K562 (cell line): ENCODE measurements around the gene MOB1A. TPM values are rescaled to one million over a fixed set of nuclear protein-coding genes. Genes with fewer than 3 reads are reported as not detected.

ENCODE experiments used
- BRD4 ChIP-seq: fragments of 200-600 bp; sonication (generic); IDR thresholded peaks from 2 replicates; pipeline ENCODE4 v1.6.1; 2017; ENCODE audit warnings: inconsistent platforms
- CXXC5 ChIP-seq: fragments of 250-450 bp; sonication (Bioruptor Pico); IDR thresholded peaks from 2 replicates; pipeline ENCODE4 v1.8.0; 2022; ENCODE audit warnings: inconsistent platforms, mild to moderate bottlenecking, moderate library complexity
- DACH1 ChIP-seq: fragments of 450-650 bp; IDR thresholded peaks from 2 replicates; pipeline ENCODE4 v1.6.1; 2018; ENCODE audit not compliant: partially characterized antibody
- FUS ChIP-seq: fragments of 200-400 bp; formaldehyde crosslinking; optimal IDR thresholded peaks from 2 replicates; pipeline ENCODE3; 2017; ENCODE audit warnings: low read depth, low read length
- HDAC8 ChIP-seq: fragments of 450-650 bp; IDR thresholded peaks from 2 replicates; pipeline ENCODE4 v1.6.1; 2016; ENCODE audit warnings: mild to moderate bottlenecking, missing genetic modification characterization, moderate library complexity, missing compliant biosample characterization
- JUN ChIP-seq, 2 experiments: sonication (generic) in 1 of 2; formaldehyde crosslinking in 1 of 2; IDR thresholded peaks; 2 replicates each; pipeline versions ENCODE4 v1.6.1 to v1.8.0; 2012 to 2022; ENCODE audit warnings: borderline replicate concordance in 2 of 2, mild to moderate bottlenecking in 2 of 2, improper control_type of control experiment in 1 of 2, low read depth in 1 of 2, low read length in 1 of 2, missing genetic modification reagents in 1 of 2
- KDM4B ChIP-seq, 2 experiments: fragments of 450-650 bp in 1 of 2; sonication (generic) in 1 of 2; IDR thresholded peaks; 2 replicates each; pipeline ENCODE4 v1.6.1; 2016 to 2017; ENCODE audit warnings: borderline replicate concordance in 2 of 2, antibody characterized with exemption in 1 of 2, low read depth in 1 of 2, mild to moderate bottlenecking in 1 of 2
- LCOR ChIP-seq: sonication (generic); formaldehyde crosslinking; IDR thresholded peaks from 2 replicates; pipeline ENCODE4 v1.8.0; 2022; ENCODE audit warnings: mild to moderate bottlenecking, missing genetic modification reagents
- MBD2 ChIP-seq: sonication (generic); IDR thresholded peaks from 2 replicates; pipeline ENCODE4 v1.6.1; 2016; ENCODE audit warnings: low read depth, borderline replicate concordance
- NONO ChIP-seq, 2 experiments: fragments of 200-400 bp in 1 of 2; fragments of 450-650 bp in 1 of 2; formaldehyde crosslinking in 1 of 2; IDR thresholded peaks; 2 replicates each; pipeline ENCODE4 v1.6.1; 2017; ENCODE audit warnings: low read depth in 2 of 2, mild to moderate bottlenecking in 2 of 2, moderate library complexity in 2 of 2, low read length in 1 of 2
- OTX1 ChIP-seq: fragments of 450-650 bp; formaldehyde crosslinking; IDR thresholded peaks from 2 replicates; pipeline ENCODE4 v1.4.0; 2022; ENCODE audit warnings: mild to moderate bottlenecking
- POLR2H ChIP-seq: IDR thresholded peaks from 2 replicates; pipeline ENCODE4 v1.6.1; 2016; ENCODE audit warnings: missing genetic modification characterization, low read depth, mild to moderate bottlenecking, control low read depth, missing compliant biosample characterization, moderate library complexity
- PRPF4 ChIP-seq: fragments of 200-400 bp; formaldehyde crosslinking; IDR thresholded peaks from one replicate; pipeline ENCODE4 v1.6.1; 2017; ENCODE audit warnings: low read length, low read depth, mild to moderate bottlenecking; ENCODE audit not compliant: insufficient read depth, poor library complexity, severe bottlenecking
- RB1 ChIP-seq: fragments of 450-650 bp; IDR thresholded peaks from 2 replicates; pipeline ENCODE4 v1.6.1; 2017; ENCODE audit warnings: low read depth, mild to moderate bottlenecking
- SMAD4 ChIP-seq: fragments of 250-450 bp; sonication (Bioruptor Pico); conservative IDR thresholded peaks from 2 replicates; pipeline ENCODE4 v1.8.0; 2021; ENCODE audit warnings: inconsistent platforms, mild to moderate bottlenecking, moderate library complexity
- SRSF7 ChIP-seq: fragments of 200-400 bp; formaldehyde crosslinking; optimal IDR thresholded peaks from 2 replicates; pipeline ENCODE3; 2017; ENCODE audit warnings: mild to moderate bottlenecking, low read depth, low read length
- SRSF9 ChIP-seq: fragments of 200-400 bp; formaldehyde crosslinking; IDR thresholded peaks from 2 replicates; pipeline ENCODE4 v1.6.1; 2017; ENCODE audit warnings: low read depth, low read length, borderline replicate concordance
- ZBTB17 ChIP-seq: fragments of 450-650 bp; formaldehyde crosslinking; IDR thresholded peaks from 2 replicates; pipeline ENCODE4 v1.4.0; 2020; ENCODE audit warnings: mild to moderate bottlenecking
- ZKSCAN8 ChIP-seq: fragments of 200-800 bp; sonication (Bioruptor generic); IDR thresholded peaks from 2 replicates; pipeline ENCODE4 v1.6.1; 2016; ENCODE audit warnings: missing genetic modification characterization, missing compliant biosample characterization
- ZNF134 ChIP-seq: fragments of 250-450 bp; sonication (Bioruptor Pico); conservative IDR thresholded peaks from 2 replicates; pipeline ENCODE4 v1.4.0; 2020
- ZNF24 ChIP-seq: fragments of 450-650 bp; IDR thresholded peaks from 2 replicates; pipeline ENCODE4 v1.6.1; 2016
- ZNF282 ChIP-seq: sonication (generic); formaldehyde crosslinking; IDR thresholded peaks from 2 replicates; pipeline ENCODE4 v1.8.1; 2023; ENCODE audit warnings: missing genetic modification reagents
- polyA plus RNA-seq, 8 experiments: library from polyadenylated mRNA; depleted of rRNA in 4 of 8; stranded (reverse) in 5 of 8; unstranded in 3 of 8; fragments of >200 nt; fragmentation: Nextera tagmentation in 2 of 8; fragmentation: Illumina TruSeq in 1 of 8; extraction: Ambion mirVana in 2 of 8; extraction: Trizol in 1 of 8; gene quantifications; 2 replicates each; pipeline versions ENCODE4 v1.2.1 to v1.2.3, GENCODE V29; 2011 to 2014; ENCODE audit warnings: inconsistent platforms in 1 of 8, missing spikeins in 1 of 8
- total RNA-seq, 7 experiments: library from RNA; depleted of rRNA in 6 of 7; stranded (reverse); fragments of >200 nt in 6 of 7; fragmentation: Illumina TruSeq in 2 of 7; extraction: Trizol in 2 of 7; gene quantifications; 2 replicates each; pipeline versions ENCODE4 v1.2.1 to v1.2.3, GENCODE V29; 2011 to 2021; ENCODE audit warnings: low replicate concordance in 1 of 7
- TF ChIP-seq, protein P1 (sequence below): fragments of 250-450 bp; sonication (Bioruptor Pico); IDR thresholded peaks from 2 replicates; pipeline ENCODE4 v1.8.0; 2021; ENCODE audit warnings: mild to moderate bottlenecking, moderate library complexity
- TF ChIP-seq, protein P2 (sequence below): sonication (generic); formaldehyde crosslinking; IDR thresholded peaks from 2 replicates; pipeline ENCODE4 v1.8.1; 2023; ENCODE audit warnings: mild to moderate bottlenecking, missing genetic modification reagents
- TF ChIP-seq, protein P3 (sequence below): fragments of 450-650 bp; formaldehyde crosslinking; IDR thresholded peaks from 2 replicates; pipeline ENCODE4 v1.4.0; 2020; ENCODE audit warnings: mild to moderate bottlenecking, moderate library complexity

MOB1A gene
- total and polyA plus RNA-seq, 9 of the 15 experiments (the other 6 are each of a cell fraction or from before 2014, with no cell fraction given): 24.8 to 100 (median 60.2) TPM

DNA sequence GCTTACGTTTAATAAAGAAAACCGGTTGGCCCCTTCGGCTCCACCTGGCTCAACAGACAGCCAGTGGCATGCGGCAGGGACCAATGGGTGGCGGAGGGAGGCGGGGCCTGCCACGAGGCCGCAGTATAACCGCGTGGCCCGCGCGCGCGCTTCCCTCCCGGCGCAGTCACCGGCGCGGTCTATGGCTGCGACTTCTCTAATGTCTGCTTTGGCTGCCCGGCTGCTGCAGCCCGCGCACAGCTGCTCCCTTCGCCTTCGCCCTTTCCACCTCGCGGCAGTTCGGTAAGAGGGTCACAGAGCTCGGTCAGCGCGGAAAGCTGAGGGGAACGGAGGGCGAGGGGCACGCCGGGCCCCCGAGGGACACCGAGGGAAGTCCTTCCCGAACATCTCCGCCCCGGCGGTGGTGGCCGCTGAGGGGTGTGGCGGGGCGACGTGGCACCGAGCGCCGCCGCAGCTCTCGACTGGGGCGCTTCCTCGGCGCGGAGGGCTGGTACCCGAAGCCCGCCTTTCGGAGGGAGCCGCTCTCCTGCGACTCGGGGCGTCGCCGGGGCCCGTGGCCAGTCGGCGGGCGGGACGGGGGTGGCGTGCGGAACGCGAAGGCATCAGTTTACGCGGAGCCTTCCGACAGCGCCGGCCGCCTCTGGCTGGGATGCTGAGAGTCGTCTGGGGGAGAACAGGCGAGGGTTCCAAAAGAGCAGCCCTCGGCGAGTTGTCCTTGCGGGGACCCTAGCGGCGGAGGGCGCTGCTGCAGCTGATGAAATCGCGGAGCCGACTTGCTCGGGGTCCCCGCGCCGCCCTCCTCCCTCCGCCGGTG, 20.0 kb upstream of the MOB1A start, which contains the start of gene MTHFD2 (continued):
- TF ChIP-seq JUN (IDR thresholded peaks at IDR 0.05; ENCODE audit: borderline replicate concordance, low read depth, low read length) (no peak; the same call in 1 of the 2 replicates), JUN (CRISPR knock-in tag; IDR thresholded peaks at IDR 0.05; ENCODE audit: borderline replicate concordance) (0 out of 2 replicates have a peak, but pooled peaks have one; percentile 80), MBD2 (peak; percentile 78; the same call in 1 of the 2 replicates), OTX1 (CRISPR knock-in tag) (no peak), NONO (IDR thresholded peaks at IDR 0.05; ENCODE audit: low read depth in 2 of 2, low read length in 1 of 2) (peak; percentile 10 to 93; a peak in 3 of 4 replicates), SRSF9 (no peak), FUS (peak; percentile 84), BRD4 (peak; percentile 99), CXXC5 (CRISPR knock-in tag) (peak; percentile 80), ZKSCAN8 (CRISPR knock-in tag) (no peak), DACH1 (peak; percentile 18), PRPF4 (peak; percentile 98), ZNF24 (peak; percentile 56), ZBTB17 (CRISPR knock-in tag) (no peak; the same call in none of the 2 replicates), HDAC8 (tag) (0 out of 2 replicates have a peak, but pooled peaks have one; percentile 61), ZNF282 (0 out of 2 replicates have a peak, but pooled peaks have one; percentile 64), SRSF7 (peak; percentile 85), SMAD4 (CRISPR knock-in tag) (peak; percentile 53), LCOR (CRISPR knock-in tag) (peak; percentile 43; the same call in 1 of the 2 replicates), ZNF134 (CRISPR knock-in tag) (no peak), KDM4B (IDR thresholded peaks at IDR 0.05; ENCODE audit: borderline replicate concordance in 2 of 2, low read depth in 1 of 2) (peak in 1 of 2 experiments; percentile 34; a peak in 1 of 4 replicates), RB1 (peak; percentile 90), POLR2H (peak; percentile 98)
- TF ChIP-seq, protein P1, sequence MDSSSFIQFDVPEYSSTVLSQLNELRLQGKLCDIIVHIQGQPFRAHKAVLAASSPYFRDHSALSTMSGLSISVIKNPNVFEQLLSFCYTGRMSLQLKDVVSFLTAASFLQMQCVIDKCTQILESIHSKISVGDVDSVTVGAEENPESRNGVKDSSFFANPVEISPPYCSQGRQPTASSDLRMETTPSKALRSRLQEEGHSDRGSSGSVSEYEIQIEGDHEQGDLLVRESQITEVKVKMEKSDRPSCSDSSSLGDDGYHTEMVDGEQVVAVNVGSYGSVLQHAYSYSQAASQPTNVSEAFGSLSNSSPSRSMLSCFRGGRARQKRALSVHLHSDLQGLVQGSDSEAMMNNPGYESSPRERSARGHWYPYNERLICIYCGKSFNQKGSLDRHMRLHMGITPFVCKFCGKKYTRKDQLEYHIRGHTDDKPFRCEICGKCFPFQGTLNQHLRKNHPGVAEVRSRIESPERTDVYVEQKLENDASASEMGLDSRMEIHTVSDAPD (CRISPR knock-in tag): no peak
- TF ChIP-seq, protein P2, sequence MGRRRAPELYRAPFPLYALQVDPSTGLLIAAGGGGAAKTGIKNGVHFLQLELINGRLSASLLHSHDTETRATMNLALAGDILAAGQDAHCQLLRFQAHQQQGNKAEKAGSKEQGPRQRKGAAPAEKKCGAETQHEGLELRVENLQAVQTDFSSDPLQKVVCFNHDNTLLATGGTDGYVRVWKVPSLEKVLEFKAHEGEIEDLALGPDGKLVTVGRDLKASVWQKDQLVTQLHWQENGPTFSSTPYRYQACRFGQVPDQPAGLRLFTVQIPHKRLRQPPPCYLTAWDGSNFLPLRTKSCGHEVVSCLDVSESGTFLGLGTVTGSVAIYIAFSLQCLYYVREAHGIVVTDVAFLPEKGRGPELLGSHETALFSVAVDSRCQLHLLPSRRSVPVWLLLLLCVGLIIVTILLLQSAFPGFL: peak; percentile 82; the same call in 1 of the 2 replicates
- TF ChIP-seq, protein P3, sequence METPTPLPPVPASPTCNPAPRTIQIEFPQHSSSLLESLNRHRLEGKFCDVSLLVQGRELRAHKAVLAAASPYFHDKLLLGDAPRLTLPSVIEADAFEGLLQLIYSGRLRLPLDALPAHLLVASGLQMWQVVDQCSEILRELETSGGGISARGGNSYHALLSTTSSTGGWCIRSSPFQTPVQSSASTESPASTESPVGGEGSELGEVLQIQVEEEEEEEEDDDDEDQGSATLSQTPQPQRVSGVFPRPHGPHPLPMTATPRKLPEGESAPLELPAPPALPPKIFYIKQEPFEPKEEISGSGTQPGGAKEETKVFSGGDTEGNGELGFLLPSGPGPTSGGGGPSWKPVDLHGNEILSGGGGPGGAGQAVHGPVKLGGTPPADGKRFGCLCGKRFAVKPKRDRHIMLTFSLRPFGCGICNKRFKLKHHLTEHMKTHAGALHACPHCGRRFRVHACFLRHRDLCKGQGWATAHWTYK (CRISPR knock-in tag): peak; percentile 66; the same call in 1 of the 2 replicates
